HG02970 (cell line): ENCODE results near the gene SLC25A11.
A peak's percentile ranks its signal among the peaks of the same experiment; 100 is the strongest.

Experiments used
- ATAC-seq: cut with Tn5 transposase; IDR thresholded peaks from one replicate; pipeline ENCODE4 v1.9.1; 2021; ENCODE audit warnings: mild to moderate bottlenecking, moderate library complexity, moderate number of reproducible peaks; ENCODE audit not compliant: unreplicated experiment, low FRiP score

SLC25A11 gene

DNA sequence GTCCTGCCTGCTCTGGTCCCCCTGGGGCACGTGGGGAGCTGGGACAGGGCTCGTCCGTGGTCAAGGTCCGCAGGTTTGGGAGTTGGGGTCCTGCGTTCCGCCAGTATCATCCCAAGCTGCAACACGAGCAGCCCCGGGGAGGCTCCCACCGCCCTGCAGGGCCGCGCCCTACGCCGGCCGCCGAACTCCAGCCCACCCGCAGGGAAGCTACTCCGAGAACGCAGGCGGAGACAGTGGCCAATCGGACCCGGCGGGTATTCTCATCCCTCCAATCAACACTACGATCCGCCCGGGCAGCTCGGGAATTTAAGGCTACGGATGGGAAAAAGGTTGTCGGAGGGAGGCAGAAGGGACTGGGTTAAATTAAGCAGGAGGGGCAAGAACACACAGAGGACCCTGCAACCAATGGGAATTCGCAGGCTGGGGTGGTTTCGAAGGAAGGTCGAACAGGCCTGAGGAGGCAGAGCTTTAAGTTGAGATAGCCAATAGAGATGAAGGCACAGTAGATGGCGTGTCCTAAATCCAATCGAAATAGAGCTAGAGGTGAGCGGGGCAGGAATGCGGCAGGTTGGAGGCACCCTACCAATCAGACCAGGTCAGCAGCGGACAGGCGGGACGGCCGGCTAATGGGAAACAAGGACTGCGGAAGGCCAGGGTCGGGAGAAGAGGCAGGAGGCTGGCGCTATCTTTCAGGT, 27.1 kb upstream of the SLC25A11 start:
- ATAC-seq = peak; percentile 82

DNA sequence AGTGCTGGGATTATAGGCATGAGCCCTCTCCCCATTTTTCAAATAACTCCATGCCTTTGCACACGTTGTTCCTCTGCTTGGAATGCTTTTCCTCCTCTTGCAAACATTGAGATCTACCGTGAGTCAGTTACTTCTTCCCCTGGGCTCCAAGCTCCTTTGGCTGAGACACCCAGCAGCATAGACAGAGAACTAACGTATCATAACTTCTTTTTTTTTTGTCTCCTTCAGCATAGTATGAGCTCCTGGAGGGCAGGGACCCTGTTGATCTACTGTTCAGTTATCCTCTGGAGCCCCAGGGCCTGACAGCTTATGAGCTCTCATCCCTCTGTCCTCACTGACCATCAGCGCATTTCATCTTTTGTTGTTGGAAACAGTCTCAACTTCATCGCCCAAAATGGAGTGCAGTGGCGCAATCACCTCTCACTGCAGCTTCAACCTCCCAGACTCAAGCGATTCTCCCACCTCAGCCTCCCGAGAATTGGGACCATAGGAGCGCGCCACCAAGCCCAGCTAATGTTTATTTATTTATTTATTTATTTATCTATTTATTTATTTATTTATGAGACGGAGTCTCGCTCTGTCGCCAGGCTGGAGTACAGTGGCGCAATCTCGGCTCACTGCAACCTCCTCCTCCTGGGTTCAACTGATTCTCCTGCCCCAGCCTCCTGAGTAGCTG, 25.6 kb upstream of the SLC25A11 start:
- ATAC-seq = no peak

DNA sequence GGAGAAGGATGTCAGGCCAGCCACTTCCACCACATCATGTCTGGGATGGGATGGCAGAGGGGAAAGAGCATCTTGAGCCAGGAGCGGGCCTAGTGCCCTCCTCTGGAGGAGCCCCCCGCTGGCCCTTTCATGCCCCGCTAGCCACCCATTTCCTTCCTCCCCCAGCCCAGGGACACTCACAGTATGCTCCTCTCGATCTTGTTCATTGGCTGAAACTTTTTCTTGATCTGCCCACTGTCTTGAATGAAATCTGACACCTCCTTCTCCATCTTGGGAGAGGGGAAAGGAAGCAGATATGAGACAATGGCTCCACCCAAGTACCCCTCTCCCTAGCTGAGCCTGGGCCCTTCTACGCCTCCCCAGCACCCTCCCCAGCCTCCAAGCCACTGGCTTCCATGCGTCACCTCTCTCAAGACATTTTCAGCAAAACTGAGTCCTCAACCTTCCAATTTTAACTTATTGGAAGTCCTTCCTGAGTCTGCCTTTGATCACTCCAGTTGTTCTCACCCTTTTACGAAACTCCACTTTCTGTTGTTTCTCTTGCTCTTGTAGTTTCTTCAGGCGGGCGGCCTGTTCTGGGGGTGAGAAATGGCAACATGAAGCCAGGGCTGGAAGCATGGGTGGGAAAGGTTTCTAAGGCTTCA, 20.6 kb upstream of the SLC25A11 start:
- ATAC-seq = no peak

DNA sequence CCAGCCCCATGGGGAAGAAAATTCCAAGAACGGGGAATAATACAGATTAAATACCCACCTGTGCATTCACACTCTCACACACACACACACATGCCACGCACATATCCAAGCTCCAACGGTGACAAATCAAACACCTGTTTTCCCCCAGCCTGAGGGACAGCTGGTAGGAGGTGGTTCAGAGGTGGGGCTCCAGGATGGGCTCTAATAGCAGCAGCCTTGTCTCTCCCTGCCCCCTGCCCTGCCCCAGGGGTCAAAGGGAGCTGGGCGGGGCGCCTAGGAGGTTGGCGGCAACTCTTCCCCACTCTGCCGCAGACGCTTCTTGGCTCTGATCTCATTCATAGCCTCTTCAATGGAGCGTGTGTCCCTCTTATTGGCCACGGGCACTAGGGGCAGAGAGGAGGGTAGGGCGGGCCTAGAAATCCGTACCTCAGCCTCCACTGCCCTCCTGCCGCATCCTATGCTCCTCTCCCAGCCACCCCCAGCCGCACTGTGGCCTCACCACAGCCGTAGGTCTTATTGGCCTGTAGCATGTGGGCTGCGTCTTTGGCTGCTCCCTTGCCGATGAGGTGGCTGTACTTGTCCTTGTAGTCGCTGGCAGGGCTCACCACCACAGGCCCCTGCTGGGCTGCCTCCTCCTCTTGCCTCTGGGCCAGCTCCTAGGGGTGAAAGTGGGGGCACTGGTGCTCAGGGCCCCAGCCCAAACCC, 19.6 kb upstream of the SLC25A11 start:
- ATAC-seq = no peak

DNA sequence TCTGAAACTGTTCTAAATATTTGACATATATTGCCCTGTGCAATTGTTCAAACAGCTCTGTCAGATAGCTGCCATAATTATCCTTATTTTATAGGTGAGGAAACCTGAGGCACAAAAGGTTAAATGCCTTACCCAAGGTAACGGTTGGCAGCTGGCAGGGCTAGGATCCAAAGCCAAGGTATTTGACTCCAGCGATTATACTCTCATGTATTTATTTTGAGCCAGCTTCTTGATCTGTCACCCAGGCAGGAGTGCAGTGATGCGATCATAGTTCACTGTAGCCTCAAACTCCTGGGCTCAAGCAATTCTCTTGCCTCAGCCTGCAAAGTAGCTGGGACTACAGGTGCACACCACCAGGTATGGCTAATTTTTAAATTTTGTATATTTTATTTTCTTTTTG, 18.3 kb upstream of the SLC25A11 start:
- no peak for ATAC-seq

DNA sequence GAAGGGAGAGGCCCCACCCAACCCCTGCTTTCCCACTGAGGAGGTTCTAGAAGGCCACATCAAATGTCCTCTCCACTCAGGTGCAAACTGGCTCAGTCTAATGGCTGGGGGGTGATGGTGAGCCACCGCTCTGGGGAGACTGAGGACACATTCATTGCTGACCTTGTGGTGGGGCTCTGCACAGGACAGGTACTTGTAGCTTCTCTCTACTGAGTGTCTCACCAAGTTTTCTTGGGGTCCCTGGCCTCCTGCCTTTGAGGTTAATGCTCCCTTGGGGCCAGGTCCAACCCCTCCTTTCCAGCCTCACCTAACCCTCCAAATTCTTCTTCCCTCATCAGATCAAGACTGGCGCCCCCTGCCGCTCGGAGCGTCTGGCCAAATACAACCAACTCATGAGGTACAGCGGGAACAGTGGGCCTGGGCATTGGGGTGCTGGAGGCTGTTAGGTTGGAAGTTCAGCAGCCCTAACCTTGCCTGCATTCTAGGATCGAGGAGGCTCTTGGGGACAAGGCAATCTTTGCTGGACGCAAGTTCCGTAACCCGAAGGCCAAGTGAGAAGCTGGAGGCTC, 16.7 kb upstream of the SLC25A11 start:
- no peak for ATAC-seq

DNA sequence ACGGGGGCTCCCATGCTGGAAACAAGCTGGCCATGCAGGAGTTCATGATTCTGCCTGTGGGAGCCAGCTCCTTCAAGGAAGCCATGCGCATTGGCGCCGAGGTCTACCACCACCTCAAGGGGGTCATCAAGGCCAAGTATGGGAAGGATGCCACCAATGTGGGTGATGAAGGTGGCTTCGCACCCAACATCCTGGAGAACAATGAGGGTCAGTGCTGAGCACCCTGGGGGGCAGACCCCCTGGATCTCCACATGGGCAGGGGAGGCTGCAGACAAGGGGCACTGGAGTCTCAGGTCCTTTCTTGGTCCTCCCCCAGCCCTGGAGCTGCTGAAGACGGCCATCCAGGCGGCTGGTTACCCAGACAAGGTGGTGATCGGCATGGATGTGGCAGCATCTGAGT, 15.2 kb upstream of the SLC25A11 start:
- ATAC-seq = no peak

DNA sequence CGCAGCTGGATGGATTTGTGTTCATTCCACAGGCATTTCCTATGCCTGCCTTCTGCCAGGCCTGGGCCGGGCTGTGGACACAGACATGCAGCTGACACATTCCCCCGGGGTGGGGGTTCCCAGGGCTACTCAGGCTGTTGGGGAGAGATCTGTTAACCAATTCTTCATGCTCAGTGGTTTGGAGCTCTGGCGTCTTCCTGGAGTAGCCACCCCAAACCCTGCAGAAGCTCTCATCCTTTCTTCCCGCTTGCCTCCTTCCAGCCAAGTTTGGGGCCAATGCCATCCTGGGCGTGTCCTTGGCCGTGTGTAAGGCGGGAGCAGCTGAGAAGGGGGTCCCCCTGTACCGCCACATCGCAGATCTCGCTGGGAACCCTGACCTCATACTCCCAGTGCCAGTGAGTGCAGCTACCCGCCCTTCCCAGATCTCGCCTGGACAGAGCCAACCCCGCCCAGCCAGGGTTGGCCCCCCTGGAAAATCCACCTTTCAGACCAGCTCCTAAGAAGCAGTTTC, 13.7 kb upstream of the SLC25A11 start:
- ATAC-seq = no peak

DNA sequence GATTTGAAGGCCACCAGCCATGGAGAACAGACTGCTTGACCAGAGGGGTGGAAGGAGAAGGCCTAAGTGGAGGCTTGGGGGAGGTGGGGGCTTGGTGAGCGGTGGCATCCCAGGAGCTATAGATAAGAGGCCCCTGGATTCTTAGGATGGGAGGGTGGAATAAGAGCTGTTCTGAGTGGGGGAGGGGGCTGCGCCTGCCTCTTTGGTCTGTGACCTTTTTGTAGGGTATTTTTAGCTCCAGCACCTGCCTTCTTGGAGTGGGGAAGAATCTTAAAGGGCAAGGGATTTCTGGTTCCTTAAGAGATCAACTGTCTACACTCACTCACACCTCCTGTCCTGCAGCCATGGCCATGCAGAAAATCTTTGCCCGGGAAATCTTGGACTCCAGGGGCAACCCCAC, 11.6 kb upstream of the SLC25A11 start:
- no peak for ATAC-seq

DNA sequence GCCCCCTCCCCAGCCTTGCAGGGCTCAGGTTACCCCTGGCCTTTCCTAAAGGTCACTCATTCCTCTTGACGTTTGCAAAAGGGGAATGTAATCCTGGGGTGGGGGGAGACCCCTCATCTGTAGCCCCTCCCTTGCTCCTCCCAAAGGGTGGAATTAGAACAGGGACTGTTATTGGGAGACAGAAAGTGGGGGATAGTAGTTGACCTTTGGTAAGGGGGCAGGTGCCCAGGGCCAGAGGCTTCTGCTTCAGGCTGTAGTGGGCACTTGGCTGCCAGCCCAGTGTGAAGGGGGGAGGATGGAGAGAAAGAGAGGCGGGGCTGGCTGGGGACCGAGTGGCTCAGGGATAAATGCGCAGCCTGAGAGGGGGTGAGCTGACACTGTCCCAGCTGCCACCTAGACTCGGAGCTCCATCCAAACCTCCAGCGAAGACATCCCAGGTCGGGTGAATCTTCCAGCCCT, 10.9 kb upstream of the SLC25A11 start, which contains the start of gene ENO3:
ENO3 (plus strand) TSS at position 374 of the 459 bp plus-strand sequence. CDS start 711 bp downstream, outside the sequence.
- ATAC-seq = no peak

DNA sequence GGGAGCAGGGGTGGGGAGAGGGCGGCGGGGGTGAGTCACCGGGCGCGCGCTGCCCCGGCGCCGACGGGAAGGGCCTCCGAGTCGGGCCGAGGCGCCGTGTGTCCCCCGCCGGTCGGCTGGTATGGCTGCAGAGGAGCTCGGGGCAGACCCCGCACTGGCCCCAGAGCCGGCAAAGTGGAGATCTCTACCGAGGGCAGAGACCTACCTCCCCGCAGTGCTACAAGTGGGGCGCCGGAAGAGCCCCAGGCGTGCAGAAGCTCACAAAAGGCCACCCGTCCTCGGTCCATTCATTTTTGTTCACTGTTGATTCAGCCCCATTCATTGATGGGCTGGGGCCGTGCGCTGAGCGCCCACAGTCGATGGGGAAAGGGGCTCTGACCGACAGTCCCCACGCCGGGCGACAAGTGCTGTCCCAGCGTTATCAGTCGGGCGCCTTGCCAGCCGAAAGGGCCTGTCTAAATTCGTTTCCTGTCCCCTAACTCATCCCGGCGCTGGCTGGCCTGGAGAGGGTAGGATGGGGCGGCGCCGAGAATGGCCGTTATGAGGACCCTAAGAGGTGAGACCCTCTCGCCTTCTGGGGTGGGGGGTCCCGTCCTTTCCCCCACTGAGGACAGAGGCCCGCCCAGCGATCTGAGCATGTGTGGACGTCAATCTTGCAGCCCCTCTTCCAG, 10.4 kb upstream of the SLC25A11 start:
- ATAC-seq = peak; percentile 5

DNA sequence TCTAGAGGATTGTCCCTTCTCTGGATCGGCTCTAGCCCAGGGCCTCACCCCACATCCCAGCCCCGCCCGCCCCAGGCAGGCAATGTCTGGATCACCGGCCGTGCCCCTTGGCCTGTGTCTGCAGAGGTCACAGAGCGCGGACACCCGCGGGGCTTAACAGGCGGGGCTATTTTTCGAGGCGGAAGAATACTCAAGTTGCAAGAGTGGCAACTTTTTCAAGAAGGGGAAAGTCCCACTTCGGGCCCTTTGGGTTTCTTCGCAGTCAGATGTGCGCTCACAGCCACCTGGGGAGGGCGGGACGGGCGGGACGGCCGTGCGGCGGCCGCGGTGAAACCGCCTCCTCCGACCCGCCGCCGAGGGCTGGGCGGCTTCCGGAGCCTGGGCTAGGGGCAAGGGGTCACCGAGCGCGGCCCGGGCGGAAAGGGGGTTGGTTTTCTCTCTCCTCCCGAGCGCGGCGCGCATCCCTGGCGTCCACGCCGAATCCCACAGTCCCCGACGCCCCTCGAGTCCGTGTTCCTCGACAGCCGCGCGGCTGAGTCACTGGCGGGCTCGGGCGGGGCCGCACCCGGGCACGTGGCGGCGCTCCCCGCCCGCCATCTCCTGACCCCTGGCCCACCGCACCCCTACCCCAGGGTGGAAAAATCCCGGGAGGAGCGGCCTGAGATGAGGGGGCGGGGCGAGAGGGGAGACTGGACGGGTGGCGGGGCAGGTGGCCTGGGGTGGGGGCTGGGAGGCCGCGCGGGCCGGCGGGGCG, 9.7 kb upstream of the SLC25A11 start:
- ATAC-seq = peak; percentile 31

DNA sequence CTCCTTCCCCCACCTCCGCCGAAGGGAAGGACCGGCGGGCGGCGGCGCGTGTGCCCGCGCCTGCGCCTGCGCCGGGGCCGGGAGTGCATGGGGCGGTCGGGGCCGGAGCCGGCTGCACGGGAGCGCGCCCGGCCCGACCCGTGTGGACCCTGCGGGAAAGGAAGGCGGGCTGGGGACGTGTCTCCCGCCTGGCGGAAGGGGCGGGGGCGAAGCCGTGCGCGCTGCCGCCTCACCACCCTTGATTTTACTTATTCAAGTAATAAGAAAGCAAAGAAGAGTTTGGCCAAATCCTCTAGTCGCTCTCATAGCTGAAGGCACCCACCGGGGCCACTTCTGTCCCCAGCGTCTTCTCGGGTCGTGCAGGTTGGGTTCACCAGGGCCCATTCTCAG, 9.1 kb upstream of the SLC25A11 start:
- ATAC-seq = peak; percentile 33

DNA sequence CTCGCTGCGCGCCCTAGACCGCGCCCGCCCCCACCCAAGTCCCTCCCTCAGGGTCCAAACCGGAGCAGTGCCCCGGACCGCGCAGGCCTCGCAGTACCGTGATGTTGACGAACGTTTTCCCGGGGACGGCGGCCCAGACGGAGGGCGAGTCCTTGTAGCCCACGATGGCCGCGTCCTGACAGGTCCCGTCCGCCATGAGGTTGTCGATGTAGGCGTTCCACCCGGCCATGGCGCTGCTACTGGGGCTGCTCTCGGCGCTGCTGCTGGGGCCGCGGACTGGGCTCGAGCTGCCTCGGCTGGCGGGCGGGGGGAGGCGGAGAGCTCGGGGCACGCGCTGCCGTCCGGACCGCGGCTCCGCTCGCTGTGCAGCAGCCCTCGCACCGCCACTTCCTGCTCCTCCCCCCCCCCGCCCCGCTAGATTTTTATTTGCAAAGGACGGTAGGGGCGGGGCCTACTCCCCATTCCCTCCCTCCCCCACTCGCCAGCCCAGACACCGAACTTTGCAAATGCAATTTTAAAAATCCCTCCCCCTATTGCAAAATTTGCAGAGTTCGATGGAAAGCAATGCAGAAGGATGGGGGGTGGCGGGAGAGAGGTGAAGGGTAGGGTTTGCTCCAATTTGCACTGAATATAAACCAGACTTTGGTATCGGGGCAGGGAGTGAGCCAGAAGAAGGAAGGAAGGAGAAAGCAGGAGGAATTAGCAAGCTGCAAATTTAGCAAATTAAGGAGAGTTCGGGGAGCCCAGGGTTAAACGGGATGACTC, 8.5 kb upstream of the SLC25A11 start, which contains the start of gene PFN1:
PFN1 (minus strand) TSS at position 365 of the 765 bp plus-strand sequence; CDS start at position 229, 136 bp downstream.
- peak; percentile 25 for ATAC-seq

DNA sequence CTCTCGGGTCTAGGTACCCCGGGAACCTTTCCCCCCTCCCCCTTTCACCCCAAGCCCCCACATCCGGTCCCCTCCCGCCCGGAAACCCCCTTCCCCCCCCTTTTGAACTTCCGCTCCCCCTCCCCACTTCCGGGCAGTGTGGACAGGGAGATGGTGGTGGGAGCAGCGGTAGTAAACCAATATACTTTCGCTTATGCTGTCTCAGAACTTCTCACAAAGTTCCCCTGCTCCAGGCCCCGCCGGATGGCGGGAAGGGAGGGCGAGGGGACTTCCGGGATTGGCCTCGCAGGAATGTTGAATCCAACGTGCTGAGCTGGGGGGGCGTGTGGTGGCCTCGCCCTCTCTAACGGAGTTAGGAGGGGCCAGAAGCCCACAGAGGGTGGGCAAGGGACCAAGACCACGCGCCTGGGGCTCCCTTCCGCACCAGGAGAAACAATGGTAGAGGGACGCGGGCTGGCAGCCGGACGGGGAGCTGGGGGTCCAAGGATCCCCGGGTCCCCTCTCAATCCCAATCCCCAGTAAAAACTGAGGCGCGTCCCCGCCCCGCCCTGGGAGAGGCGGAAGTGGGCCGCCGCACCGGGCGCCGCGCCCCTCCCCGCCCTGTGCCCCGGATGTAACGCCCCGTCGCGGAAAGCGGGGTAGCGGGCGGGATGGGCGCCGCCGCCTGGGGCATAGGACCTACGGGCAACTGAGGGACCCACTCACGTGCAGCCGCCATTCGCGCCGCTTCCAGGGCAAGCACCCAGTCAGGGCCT, 7.7 kb upstream of the SLC25A11 start:
- ATAC-seq = peak; percentile 8

DNA sequence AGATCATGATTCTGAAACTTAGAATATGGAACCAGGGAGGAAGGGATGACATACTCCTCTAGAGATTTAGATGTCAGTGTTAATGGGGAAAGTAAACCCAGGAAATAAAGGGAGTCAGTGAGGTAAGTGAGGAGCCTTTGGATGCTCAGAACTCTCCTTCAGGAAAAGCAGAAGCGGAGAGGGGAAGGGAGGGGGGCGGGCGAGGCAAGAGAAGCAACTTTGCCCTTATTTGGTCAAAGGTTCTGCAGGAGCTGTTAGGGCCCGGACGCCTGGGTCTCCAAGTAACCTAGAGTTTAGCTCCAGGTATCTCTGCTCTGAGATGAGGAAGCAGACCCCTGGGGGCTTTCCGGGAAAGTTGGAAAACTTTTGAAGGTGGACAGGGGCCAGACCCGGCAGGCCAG, 7.2 kb upstream of the SLC25A11 start:
- ATAC-seq = no peak

DNA sequence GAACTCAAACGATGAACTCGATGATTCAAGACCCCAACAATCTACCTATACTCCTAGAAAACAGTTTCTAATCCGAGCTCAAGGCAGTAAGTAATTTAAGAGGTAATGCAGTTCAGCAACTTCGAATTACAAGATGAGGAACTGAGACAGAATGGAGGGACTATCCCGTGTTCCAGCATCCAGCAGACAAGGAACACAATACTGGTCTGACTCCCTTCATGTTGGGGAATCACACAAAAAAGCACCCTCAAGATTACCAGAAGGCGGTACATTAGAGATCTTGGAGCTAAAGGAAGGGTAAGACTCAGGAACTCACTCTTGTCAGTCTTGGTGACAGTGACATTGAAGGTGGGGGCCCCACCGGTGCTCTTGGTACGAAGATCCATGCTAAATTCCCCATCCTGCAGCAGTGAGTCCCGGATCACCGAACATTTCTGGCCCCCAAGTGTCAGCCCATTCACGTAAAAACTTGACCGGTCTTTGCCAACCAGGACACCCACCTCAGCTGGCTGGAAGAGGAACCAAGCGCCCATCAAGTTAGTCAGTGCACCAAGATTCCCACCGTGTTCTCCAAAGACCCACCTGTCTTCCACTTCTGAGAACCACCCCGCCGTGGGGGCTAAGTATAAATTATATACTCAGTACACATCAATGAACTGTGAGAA, 6.6 kb upstream of the SLC25A11 start:
- no peak for ATAC-seq
